HEK293T (cell line): ENCODE data around the gene C1D.

Source experiments
- CTCF ChIA-PET: fragments of 350-600 bp; formaldehyde crosslinking; extraction: SDS; loops from one replicate; lab custom pipeline; 2021; ENCODE audit warnings: antibody characterized with exemption, inconsistent platforms; lab: Yijun Ruan, JAX
- POLR2A ChIA-PET: fragments of 350-600 bp; formaldehyde crosslinking; extraction: SDS; loops from one replicate; lab custom pipeline; 2020; ENCODE audit warnings: antibody characterized with exemption, inconsistent platforms; lab: Yijun Ruan, JAX
- DNase-seq: peaks from one replicate; pipeline ENCODE4 v3.0.0; 2012; ENCODE audit warnings: mixed read lengths; ENCODE audit errors: extremely low spot score
- ARNT ChIP-seq: fragments of 450-650 bp; IDR thresholded peaks from 2 replicates; pipeline ENCODE4 v1.6.1; 2017; ENCODE audit warnings: mild to moderate bottlenecking
- BHLHE40 ChIP-seq: fragments of 450-650 bp; IDR thresholded peaks from 2 replicates; pipeline ENCODE4 v1.6.1; 2016; ENCODE audit warnings: mild to moderate bottlenecking, moderate library complexity, borderline replicate concordance
- CTBP1 ChIP-seq: fragments of 450-650 bp; IDR thresholded peaks from 2 replicates; pipeline ENCODE4 v1.6.1; 2016; ENCODE audit warnings: borderline replicate concordance
- ELF4 ChIP-seq: fragments of 450-650 bp; IDR thresholded peaks from 2 replicates; pipeline ENCODE4 v1.6.1; 2017; ENCODE audit warnings: antibody characterized with exemption
- FOXA1 ChIP-seq: fragments of 450-650 bp; IDR thresholded peaks from 2 replicates; pipeline ENCODE4 v1.6.1; 2016; ENCODE audit warnings: mild to moderate bottlenecking
- FOXK2 ChIP-seq: fragments of 450-650 bp; IDR thresholded peaks from 2 replicates; pipeline ENCODE4 v1.6.1; 2016; ENCODE audit warnings: mild to moderate bottlenecking
- FOXM1 ChIP-seq: fragments of 450-650 bp; IDR thresholded peaks from 2 replicates; pipeline ENCODE4 v1.6.1; 2017; ENCODE audit warnings: mild to moderate bottlenecking, borderline replicate concordance
- HDGF ChIP-seq: fragments of 450-650 bp; IDR thresholded peaks from 2 replicates; pipeline ENCODE4 v1.6.1; 2017; ENCODE audit warnings: antibody characterized with exemption, borderline replicate concordance
- L3MBTL2 ChIP-seq: fragments of 450-650 bp; conservative IDR thresholded peaks from 2 replicates; pipeline ENCODE4 v1.6.1; 2016; ENCODE audit warnings: mild to moderate bottlenecking
- LEF1 ChIP-seq: fragments of 450-650 bp; IDR thresholded peaks from 2 replicates; pipeline ENCODE4 v1.6.1; 2017; ENCODE audit warnings: mild to moderate bottlenecking, borderline replicate concordance
- NFRKB ChIP-seq: fragments of 450-650 bp; IDR thresholded peaks from 2 replicates; pipeline ENCODE4 v1.6.1; 2016; ENCODE audit warnings: mild to moderate bottlenecking, moderate library complexity
- PKNOX1 ChIP-seq: fragments of 450-650 bp; IDR thresholded peaks from 2 replicates; pipeline ENCODE4 v1.6.1; 2016
- SP1 ChIP-seq: fragments of 450-650 bp; IDR thresholded peaks from 2 replicates; pipeline ENCODE4 v1.6.1; 2017
- SUZ12 ChIP-seq: fragments of 450-650 bp; IDR thresholded peaks from 2 replicates; pipeline ENCODE4 v1.6.1; 2016; ENCODE audit warnings: mild to moderate bottlenecking
- TARDBP ChIP-seq: fragments of 450-650 bp; IDR thresholded peaks from 2 replicates; pipeline ENCODE4 v1.6.1; 2016
- ZNF384 ChIP-seq: fragments of 450-650 bp; IDR thresholded peaks from 2 replicates; pipeline ENCODE4 v1.6.1; 2016

Gene C1D

GRCh38 chr2:68103709-68104055 lies 40.9 kb upstream of the C1D start:
- CTCF ChIA-PET, result no interaction called here
- no peak for DNase-seq
- POLR2A ChIA-PET, result no interaction called here
- TF ChIP-seq NFRKB, result no peak
- no peak for TF ChIP-seq PKNOX1
- no peak for TF ChIP-seq CTBP1
- no peak for TF ChIP-seq L3MBTL2
- no peak for TF ChIP-seq HDGF
- no peak for TF ChIP-seq ZNF384
- TF ChIP-seq FOXM1, result no peak
- TF ChIP-seq SUZ12, result no peak
- TF ChIP-seq SP1, result no peak
- TF ChIP-seq ARNT, result no peak
- no peak for TF ChIP-seq LEF1
- TF ChIP-seq BHLHE40, result no peak
- no peak for TF ChIP-seq FOXK2

- CTCF ChIA-PET, result no interaction called here
- POLR2A ChIA-PET, result no interaction called here
- no peak for DNase-seq
- TF ChIP-seq CTBP1 (no peak), HDGF (no peak), ZNF384 (no peak), TARDBP (no peak), L3MBTL2 (no peak)
Measured at GRCh38 chr2:68103030-68103708, 40.4 kb upstream of the C1D start.

- no peak for DNase-seq
- CTCF ChIA-PET, result no interaction called here
- TF ChIP-seq BHLHE40 (no peak), NFRKB (no peak)
- POLR2A ChIA-PET, result no interaction called here
Measured at GRCh38 chr2:68100189-68100588, 37.4 kb upstream of the C1D start.

GRCh38 chr2:68099260-68099659 lies 36.5 kb upstream of the C1D start:
- TF ChIP-seq PKNOX1, result no peak
- no peak for TF ChIP-seq FOXK2
- no peak for TF ChIP-seq FOXM1
- no peak for TF ChIP-seq NFRKB
- no peak for TF ChIP-seq TARDBP
- TF ChIP-seq ZNF384, result no peak
- no peak for TF ChIP-seq ELF4
- no peak for TF ChIP-seq ARNT
- ChIA-PET CTCF (no interaction called here), POLR2A (no interaction called here)
- no peak for DNase-seq

- DNase-seq, result no peak
Measured at GRCh38 chr2:68098291-68098797, 35.5 kb upstream of the C1D start.

GRCh38 chr2:68094111-68094510 lies 31.3 kb upstream of the C1D start:
- TF ChIP-seq PKNOX1 (no peak), CTBP1 (no peak), FOXA1 (no peak), BHLHE40 (no peak), SUZ12 (no peak), ARNT (no peak), ZNF384 (no peak), FOXK2 (no peak), HDGF (no peak), L3MBTL2 (no peak), FOXM1 (no peak), ELF4 (no peak)
- ChIA-PET POLR2A (interaction anchor here (1.6 kb wide), 1 partner anchor 30 kb away, joined by 3 read pairs; no protein-coding TSS in a partner anchor), CTCF (no interaction called here)

More at GRCh38 chr2:68098291-68098797, 35.5 kb upstream of the C1D start:
- ChIA-PET CTCF (no interaction called here), POLR2A (no interaction called here)
- TF ChIP-seq SUZ12, result no peak
- TF ChIP-seq BHLHE40, result no peak
- no peak for TF ChIP-seq FOXM1
- no peak for TF ChIP-seq ELF4
- TF ChIP-seq TARDBP, result no peak
- no peak for TF ChIP-seq FOXA1
- TF ChIP-seq HDGF, result no peak
- TF ChIP-seq NFRKB, result no peak
- TF ChIP-seq LEF1, result no peak
- no peak for TF ChIP-seq SP1
- TF ChIP-seq L3MBTL2, result no peak
- TF ChIP-seq ZNF384, result no peak
- no peak for TF ChIP-seq FOXK2
- no peak for TF ChIP-seq CTBP1

More at GRCh38 chr2:68094111-68094510, 31.3 kb upstream of the C1D start:
- DNase-seq, result no peak
